Duodenal mucosa (tissue), 2 donors: Measurements from ENCODE around the gene HLCS.
A peak's percentile ranks its signal among the peaks of the same experiment; 100 is the strongest.

ENCODE experiments used
- H3K27ac ChIP-seq: one replicate; pipeline ENCODE4 v1.7.0; 2013; ENCODE audit warnings: low read depth, low read length
- H3K27me3 ChIP-seq, 2 donors: one replicate each; pipeline ENCODE4 v1.7.0; 2013; ENCODE audit warnings: low read length in 2 of 2, control low read depth in 1 of 2; ENCODE audit not compliant: insufficient read depth in 2 of 2, control insufficient read depth in 1 of 2
- H3K36me3 ChIP-seq, 2 donors: one replicate each; pipeline ENCODE4 v1.7.0; 2013; ENCODE audit warnings: low read length in 2 of 2, control low read depth in 1 of 2; ENCODE audit not compliant: insufficient read depth in 2 of 2, control insufficient read depth in 1 of 2
- H3K4me1 ChIP-seq, 2 donors: one replicate each; pipeline ENCODE4 v1.7.0; 2013; ENCODE audit warnings: low read length in 2 of 2, control low read depth in 1 of 2; ENCODE audit not compliant: insufficient read depth in 2 of 2, control insufficient read depth in 1 of 2
- H3K4me3 ChIP-seq, 2 donors: one replicate each; pipeline ENCODE4 v1.7.0; 2013; ENCODE audit warnings: low read length in 2 of 2, low read depth in 1 of 2
- H3K9ac ChIP-seq, 2 donors: one replicate each; pipeline ENCODE4 v1.7.0; 2013; ENCODE audit warnings: low read length in 2 of 2, low read depth in 1 of 2
- H3K9me3 ChIP-seq, 2 donors: one replicate each; pipeline ENCODE4 v1.7.0; 2013; ENCODE audit warnings: low read length in 2 of 2, control low read depth in 1 of 2; ENCODE audit not compliant: control insufficient read depth in 1 of 2

Gene HLCS

DNA sequence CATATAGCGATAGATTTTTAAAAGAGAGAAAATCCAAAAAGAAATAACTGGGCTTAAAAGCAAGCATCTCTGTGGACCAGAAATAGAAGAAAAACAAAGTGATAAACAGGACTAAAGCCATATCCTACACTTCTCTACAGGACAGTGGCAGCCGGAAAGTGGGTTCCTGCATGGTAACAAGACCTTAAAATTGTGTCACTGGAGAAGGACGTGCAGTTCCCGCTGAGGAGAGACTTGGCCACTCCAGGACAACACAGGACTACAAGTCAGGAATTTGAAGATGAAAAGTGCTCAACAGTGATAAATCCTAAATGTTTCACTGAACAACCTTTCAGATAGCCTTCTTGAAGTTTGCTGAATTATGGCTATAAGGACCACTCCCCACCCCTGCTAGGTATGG is 1.9 kb upstream of the HLCS start:
- no peaks in the 10 kb centered on the region for H3K9me3 ChIP-seq
- H3K9ac ChIP-seq: no peak overlapping the region
- H3K27ac ChIP-seq: no peak overlapping the region
- peaks cover 6 to 13% of the 10 kb centered on the region in 2 donors for H3K4me1 ChIP-seq
- H3K4me3 ChIP-seq: no peak overlapping the region
- H3K36me3 ChIP-seq: no peaks in the 10 kb centered on the region
- H3K27me3 ChIP-seq: no peaks in the 10 kb centered on the region

DNA sequence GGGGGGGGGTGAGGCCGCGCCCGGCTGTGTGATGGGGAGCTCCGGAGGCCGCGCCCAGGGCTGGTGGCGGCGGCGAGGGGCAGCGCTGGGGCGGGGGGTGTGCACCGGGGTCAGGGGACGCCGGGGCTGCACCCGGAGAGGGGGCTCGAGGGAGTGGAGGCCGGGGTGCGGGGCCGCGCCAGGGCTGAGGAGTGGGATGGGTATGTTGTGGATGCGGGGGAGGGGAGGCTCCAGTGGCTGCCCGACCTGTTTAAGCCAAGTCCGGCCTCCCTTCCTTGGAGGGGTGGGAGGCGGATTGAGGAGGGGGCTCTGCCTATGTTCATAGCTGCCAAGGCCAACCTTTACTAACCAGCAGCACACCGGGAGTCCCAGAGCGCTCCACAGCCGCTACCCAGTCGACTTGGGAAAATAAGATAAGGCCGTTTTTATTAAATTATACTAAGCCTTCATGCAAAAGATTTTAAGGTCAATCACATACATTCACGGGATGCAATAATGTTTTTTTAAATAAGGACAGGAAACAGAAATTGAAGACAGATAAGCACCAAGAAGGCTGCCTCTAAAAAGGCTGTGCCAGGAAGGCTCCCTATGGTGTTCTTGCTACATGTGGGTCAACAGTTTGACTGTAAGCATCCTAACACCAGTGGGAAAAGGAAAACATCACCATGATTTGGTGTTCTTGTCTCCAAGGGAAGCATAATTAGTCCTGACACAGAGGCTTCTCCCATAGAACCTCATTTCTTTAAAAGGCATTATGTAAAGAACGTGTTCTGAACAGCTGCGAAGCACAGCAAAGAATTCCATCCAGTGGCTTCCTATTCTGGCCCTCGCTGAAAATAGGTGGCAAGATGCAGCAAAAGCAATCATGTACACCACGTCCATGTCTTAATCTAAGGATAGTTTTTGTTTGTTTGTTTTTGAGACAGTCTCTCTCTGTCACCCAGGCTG is 626 bp upstream of the HLCS start:
- Histone ChIP-seq H3K4me3 (peak overlapping the region; percentile 63 to 69), H3K36me3 (no peaks in the 10 kb centered on the region), H3K27me3 (no peaks in the 10 kb centered on the region), H3K4me1 (peaks cover 6 to 13% of the 10 kb centered on the region in 2 donors), H3K9me3 (no peaks in the 10 kb centered on the region), H3K9ac (peak overlapping the region; percentile 49 to 54), H3K27ac (peak overlapping the region; percentile 54)

DNA sequence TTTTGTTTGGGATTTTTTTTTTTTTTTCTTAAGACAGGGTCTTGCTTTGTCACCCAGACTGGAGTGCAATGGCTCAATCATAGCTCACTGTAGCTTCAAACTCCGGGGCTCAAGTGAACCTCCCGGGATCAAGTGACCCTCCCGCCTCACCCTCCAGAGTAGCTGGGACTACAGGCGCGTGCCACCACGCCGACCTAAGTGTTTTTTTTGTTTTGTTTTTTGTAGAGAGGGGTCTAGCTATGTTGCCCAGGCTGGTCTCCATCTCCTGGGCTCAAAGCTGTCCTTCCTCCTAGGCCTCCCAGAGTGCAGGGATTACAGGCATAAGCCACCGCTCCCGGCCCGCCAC is 776 bp downstream of the HLCS start:
- H3K27ac ChIP-seq: no peak overlapping the region

DNA sequence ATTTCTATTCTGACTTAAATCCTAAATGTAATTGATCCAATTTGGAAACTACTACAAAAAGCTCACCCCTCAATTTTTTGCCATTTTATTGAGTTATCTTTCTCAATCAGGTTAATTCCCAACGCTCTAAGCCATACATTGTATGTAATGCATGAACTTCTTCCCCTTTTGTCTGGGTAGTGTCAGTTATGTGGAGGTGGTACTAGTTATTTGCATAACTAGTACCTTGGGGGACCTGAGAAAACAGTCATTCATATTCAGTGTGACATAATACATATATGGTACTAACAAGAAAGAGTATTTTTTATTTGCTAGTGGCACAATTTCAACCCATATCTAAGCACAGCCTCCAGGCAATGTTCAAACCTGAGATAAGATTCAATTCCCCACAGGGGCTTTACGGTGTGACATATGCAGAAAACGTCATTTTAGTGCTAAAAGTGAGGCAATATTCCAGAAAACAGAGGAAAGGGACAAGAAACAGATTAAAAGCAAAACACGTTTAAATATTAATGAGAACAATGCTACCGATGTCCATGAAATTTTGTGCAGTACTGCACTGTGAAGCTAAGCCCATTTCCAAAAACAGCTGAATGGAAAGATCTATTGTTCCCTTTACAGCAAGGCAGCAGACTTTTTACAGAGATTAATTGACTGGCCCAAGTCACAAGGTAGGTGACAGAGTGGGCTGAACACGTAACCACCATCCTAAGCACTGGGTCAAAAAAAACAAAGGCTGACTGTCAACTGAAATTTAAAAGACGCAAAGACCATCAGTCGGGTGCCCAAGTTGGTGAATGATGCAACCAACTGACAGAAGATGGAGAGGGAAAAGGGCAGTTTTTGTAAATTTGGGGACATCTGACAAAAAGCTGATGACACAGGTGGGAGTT is 1.4 kb downstream of the HLCS start:
- Histone ChIP-seq H3K4me1 (peaks cover 6 to 13% of the 10 kb centered on the region in 2 donors), H3K27me3 (no peaks in the 10 kb centered on the region), H3K4me3 (peak overlapping the region; percentile 69 to 82), H3K9me3 (no peaks in the 10 kb centered on the region), H3K27ac (no peak overlapping the region), H3K9ac (peak overlapping the region; percentile 72 to 79), H3K36me3 (peaks cover 0 to 1% of the 10 kb centered on the region in 2 donors)

More for the DNA sequence above, 776 bp downstream of the HLCS start:
- H3K4me3 ChIP-seq: peak overlapping the region; percentile 69 to 82
- no peaks in the 10 kb centered on the region for H3K36me3 ChIP-seq
- H3K4me1 ChIP-seq: peaks cover 6 to 13% of the 10 kb centered on the region in 2 donors
- no peaks in the 10 kb centered on the region for H3K9me3 ChIP-seq
- H3K9ac ChIP-seq: peak overlapping the region; percentile 72 to 79
- H3K27me3 ChIP-seq: no peaks in the 10 kb centered on the region

DNA sequence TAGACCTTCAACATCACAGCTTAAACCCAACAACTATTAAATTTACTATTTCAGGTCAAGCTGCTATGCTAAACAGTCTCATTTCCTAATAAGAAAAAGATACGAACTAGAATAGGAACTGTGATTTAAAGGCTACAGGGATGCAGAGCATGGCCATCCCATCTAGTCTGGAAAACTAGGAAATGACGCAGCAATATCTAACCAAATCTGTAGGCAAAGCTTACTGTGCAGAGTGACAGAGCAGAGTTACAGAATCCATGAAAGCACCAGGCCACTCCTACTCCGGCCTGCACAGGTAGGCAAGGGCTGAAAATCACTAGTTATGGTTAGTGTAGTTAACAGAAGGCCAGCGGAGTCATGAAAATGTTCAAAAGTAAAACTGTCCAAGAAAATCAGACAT is 2.1 kb downstream of the HLCS start:
- Histone ChIP-seq H3K4me1 (peaks cover 6 to 13% of the 10 kb centered on the region in 2 donors), H3K27me3 (no peaks in the 10 kb centered on the region), H3K36me3 (peaks cover 0 to 6% of the 10 kb centered on the region in 2 donors), H3K9me3 (no peaks in the 10 kb centered on the region), H3K4me3 (no peak overlapping the region), H3K9ac (no peak overlapping the region), H3K27ac (no peak overlapping the region)

DNA sequence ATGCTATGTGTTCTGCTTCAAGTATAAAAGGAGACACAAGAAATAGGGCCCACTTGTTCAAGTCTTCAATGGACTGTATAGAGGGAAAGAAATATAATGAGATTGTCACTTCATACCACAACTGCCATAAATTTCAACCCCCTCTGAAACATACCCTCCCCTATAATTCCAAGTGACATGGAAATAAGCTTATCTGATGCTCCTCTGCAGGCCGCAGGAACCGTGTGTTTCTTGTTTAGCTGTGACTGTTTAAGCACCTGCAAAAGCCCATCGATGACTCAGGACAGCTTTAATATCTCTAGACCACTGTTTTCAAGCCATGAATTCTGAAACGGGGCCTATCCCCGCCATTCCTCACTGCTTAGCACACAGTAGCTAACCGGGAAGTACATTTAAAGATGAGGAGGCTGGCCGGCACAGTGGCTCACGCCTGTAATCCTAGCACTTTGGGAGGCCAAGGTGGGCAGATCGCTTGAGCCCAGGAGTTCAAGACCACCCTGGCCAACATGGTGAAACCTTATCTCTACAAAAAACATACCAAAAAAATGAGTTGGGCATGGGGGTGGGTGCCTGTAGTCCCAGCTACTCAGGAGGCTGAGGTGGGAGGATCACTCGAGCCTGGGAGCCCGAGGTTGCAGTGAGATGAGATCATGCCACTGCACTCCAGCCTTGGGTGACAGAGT is 4.2 kb downstream of the HLCS start:
- H3K9ac ChIP-seq: no peak overlapping the region
- no peak overlapping the region for H3K27ac ChIP-seq
- H3K4me1 ChIP-seq: peaks cover 6 to 11% of the 10 kb centered on the region in 2 donors
- H3K27me3 ChIP-seq: no peaks in the 10 kb centered on the region
- no peaks in the 10 kb centered on the region for H3K9me3 ChIP-seq
- no peak overlapping the region for H3K4me3 ChIP-seq
- peaks cover 0 to 6% of the 10 kb centered on the region in 2 donors for H3K36me3 ChIP-seq

DNA sequence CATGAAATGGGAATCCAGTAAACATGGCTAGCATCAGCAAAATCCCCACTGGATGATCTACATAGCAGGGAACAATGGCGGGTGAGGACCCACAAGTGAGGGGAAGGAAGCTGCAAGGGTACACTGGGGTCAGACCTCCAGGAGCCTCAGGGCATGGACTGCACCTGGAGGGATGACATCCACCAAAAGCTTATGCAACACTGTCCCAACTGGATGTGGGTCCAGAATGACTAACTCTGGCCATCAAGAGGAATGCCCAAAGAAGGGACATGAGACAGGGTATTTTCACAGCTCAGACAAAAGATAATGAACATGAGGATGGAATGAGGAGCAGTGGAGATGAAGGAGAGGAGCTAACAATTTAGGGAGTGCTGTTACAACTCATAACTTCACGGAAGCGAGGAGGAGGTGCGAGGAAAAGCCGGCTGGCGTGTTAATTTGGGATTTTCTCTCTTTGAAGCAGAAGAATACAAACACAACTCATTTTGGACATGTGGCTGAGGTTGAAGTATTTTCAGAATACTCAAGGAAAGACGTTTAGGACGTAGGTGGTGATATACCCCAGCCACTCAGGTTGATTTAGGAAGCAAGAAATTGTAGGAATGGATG is 5.7 kb downstream of the HLCS start:
- no peak overlapping the region for H3K9ac ChIP-seq
- H3K4me3 ChIP-seq: no peak overlapping the region
- H3K27me3 ChIP-seq: no peaks in the 10 kb centered on the region
- H3K27ac ChIP-seq: no peak overlapping the region
- H3K9me3 ChIP-seq: no peaks in the 10 kb centered on the region
- peaks cover 0 to 8% of the 10 kb centered on the region in 2 donors for H3K36me3 ChIP-seq
- peaks cover 6 to 7% of the 10 kb centered on the region in 2 donors for H3K4me1 ChIP-seq

DNA sequence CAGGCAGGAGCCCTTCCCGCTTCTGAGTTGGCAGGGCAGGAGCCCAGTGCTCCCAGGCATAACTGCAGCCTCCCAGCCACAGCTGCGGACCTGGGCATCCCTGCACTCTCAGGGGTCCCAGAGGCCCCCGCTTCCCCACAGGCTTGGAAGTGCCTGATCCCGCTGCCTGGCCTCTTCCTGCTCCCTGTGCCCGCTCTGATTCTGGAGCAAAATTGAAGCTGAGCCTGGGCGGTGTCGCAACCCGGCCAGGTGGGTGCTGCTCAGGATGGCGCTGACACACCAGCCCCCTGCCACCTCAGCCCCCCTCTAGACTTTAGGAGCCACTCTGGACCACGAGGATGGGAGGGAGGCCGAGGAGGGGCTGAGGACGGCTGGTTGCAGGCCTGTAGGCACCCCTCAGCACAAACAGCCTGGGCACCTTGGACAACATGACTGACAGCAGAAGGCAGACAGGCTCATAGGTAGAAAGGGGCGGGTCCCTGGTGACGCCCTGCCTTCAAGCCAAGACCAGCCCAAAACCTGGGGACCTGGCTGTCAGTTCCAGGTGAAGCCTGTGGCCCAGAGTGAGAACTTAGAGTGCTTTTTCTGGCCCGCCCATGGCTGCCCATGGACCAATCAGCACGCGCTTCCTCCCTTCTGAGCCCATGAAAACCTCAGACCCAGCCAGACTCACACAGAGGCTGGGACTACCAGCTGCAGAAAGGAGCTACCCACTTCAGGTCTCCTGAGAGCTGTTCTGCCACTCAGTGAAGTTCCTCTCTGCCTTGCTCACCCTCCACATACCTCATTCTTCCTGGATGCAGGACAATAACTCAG is 7.2 kb downstream of the HLCS start:
- H3K36me3 ChIP-seq: peaks cover 0 to 11% of the 10 kb centered on the region in 2 donors
- no peaks in the 10 kb centered on the region for H3K4me1 ChIP-seq
- H3K4me3 ChIP-seq: no peak overlapping the region
- no peak overlapping the region for H3K9ac ChIP-seq
- no peak overlapping the region for H3K27ac ChIP-seq
- no peaks in the 10 kb centered on the region for H3K27me3 ChIP-seq
- no peaks in the 10 kb centered on the region for H3K9me3 ChIP-seq

DNA sequence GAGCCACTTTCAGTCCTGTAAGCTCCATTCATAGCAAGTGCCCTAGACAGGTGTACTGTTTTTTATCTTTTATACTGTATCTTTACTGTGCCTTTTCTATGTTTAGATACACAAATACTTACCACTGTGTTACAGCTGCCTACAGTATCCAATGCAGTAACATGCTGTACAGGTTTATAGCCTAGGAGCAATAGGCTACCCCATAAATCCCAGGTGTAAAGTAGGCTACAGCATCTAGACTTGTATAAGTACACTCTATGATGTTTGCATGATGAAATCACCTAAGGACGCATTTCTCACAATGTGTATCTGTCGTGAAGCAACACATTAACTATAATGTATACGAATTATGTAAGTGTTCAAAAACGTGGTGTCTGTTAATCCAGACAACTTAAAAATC is 10.7 kb downstream of the HLCS start:
- Histone ChIP-seq H3K9ac (no peak overlapping the region), H3K4me3 (no peak overlapping the region), H3K36me3 (peaks cover 0 to 18% of the 10 kb centered on the region in 2 donors)

More for the DNA sequence above, 10.7 kb downstream of the HLCS start:
- H3K4me1 ChIP-seq: no peaks in the 10 kb centered on the region
- H3K27me3 ChIP-seq: no peaks in the 10 kb centered on the region
- H3K9me3 ChIP-seq: no peaks in the 10 kb centered on the region
- H3K27ac ChIP-seq: no peak overlapping the region
